Nephron progenitor cell (in vitro differentiated cells): ENCODE measurements around the gene IGSF6.

Experiments
- DNase-seq: peaks from one replicate; pipeline ENCODE4 v3.0.0; 2021
- H3K27ac Mint-ChIP-seq: 2 replicates; pipeline ENCODE4 v1.8.0; 2021; ENCODE audit warnings: mild to moderate bottlenecking, moderate library complexity, mixed read lengths
- H3K27me3 Mint-ChIP-seq: 2 replicates; pipeline ENCODE4 v1.8.0; 2021; ENCODE audit warnings: mild to moderate bottlenecking, low read depth, mixed read lengths; ENCODE audit not compliant: poor library complexity
- H3K36me3 Mint-ChIP-seq: 2 replicates; pipeline ENCODE4 v1.8.0; 2021; ENCODE audit warnings: low read depth, mixed read lengths
- H3K4me1 Mint-ChIP-seq: 2 replicates; pipeline ENCODE4 v1.8.0; 2021; ENCODE audit warnings: mixed read lengths
- H3K4me3 Mint-ChIP-seq: 2 replicates; pipeline ENCODE4 v1.8.0; 2021; ENCODE audit warnings: mild to moderate bottlenecking, moderate library complexity, mixed read lengths
- H3K9me3 Mint-ChIP-seq: 2 replicates; pipeline ENCODE4 v1.8.0; 2021; ENCODE audit warnings: mild to moderate bottlenecking, moderate library complexity, mixed read lengths
- CTCF ChIP-seq: fragments of 200-600 bp; sonication (generic); IDR thresholded peaks from 2 replicates; pipeline ENCODE4 v1.5.0; 2021; ENCODE audit warnings: antibody characterized with exemption

IGSF6 gene

GRCh38 chr16:21603928-21604327 is 48.5 kb downstream of the IGSF6 start:
- H3K36me3 Mint-ChIP-seq = no peaks in the 10 kb centered on the region
- H3K4me3 Mint-ChIP-seq = peak overlapping the region; percentile 26
- peaks cover 57% of the 10 kb centered on the region for H3K4me1 Mint-ChIP-seq
- peak overlapping the region; percentile 83 for H3K27ac Mint-ChIP-seq
- TF ChIP-seq CTCF = no peak
- no peaks in the 10 kb centered on the region for H3K9me3 Mint-ChIP-seq
- H3K27me3 Mint-ChIP-seq = no peaks in the 10 kb centered on the region
- DNase-seq = peak; percentile 53

GRCh38 chr16:21602785-21603184 is 49.6 kb downstream of the IGSF6 start:
- DNase-seq = no peak
- Mint-ChIP-seq H3K36me3 (no peaks in the 10 kb centered on the region), H3K4me3 (no peak overlapping the region), H3K9me3 (no peaks in the 10 kb centered on the region), H3K27ac (no peak overlapping the region), H3K27me3 (peaks cover 2% of the 10 kb centered on the region), H3K4me1 (peaks cover 59% of the 10 kb centered on the region)
- no peak for TF ChIP-seq CTCF

- Mint-ChIP-seq H3K4me3 (peak overlapping the region; percentile 95), H3K9me3 (no peaks in the 10 kb centered on the region), H3K27ac (peak overlapping the region; percentile 31), H3K4me1 (peaks cover 56% of the 10 kb centered on the region), H3K36me3 (no peaks in the 10 kb centered on the region), H3K27me3 (peaks cover 7% of the 10 kb centered on the region)
- no peak for DNase-seq
- TF ChIP-seq CTCF = no peak
Measured at GRCh38 chr16:21600031-21600773, 52.2 kb downstream of the IGSF6 start.

GRCh38 chr16:21599122-21600030 is 53.0 kb downstream of the IGSF6 start, which contains the start of gene METTL9:
Gene METTL9 (plus strand): TSS chr16:21599577. CDS start chr16:21599734, 157 bp downstream.
- Mint-ChIP-seq H3K4me1 (peaks cover 51% of the 10 kb centered on the region), H3K27ac (peak within 1 kb of the TSS; percentile 49), H3K9me3 (no peaks in the 10 kb centered on the region), H3K36me3 (no peaks in the 10 kb centered on the region), H3K27me3 (peaks cover 10% of the 10 kb centered on the region), H3K4me3 (peak within 1 kb of the TSS; percentile 95)
- TF ChIP-seq CTCF = no peak
- DNase-seq = peak; percentile 94

GRCh38 chr16:21598701-21599121 is 53.7 kb downstream of the IGSF6 start:
- no peak for TF ChIP-seq CTCF
- DNase-seq = no peak
- Mint-ChIP-seq H3K4me1 (peaks cover 44% of the 10 kb centered on the region), H3K27me3 (peaks cover 11% of the 10 kb centered on the region), H3K4me3 (peak overlapping the region; percentile 91), H3K36me3 (no peaks in the 10 kb centered on the region), H3K9me3 (no peaks in the 10 kb centered on the region), H3K27ac (peak overlapping the region; percentile 49)
